GM12864 (cell line): Measurements from ENCODE around the gene SOX10.
"Not testable (repeated sequence)": the region's sequence is repeated elsewhere in the genome, so short reads cannot be mapped to it uniquely, and the experiment has no call there.

ENCODE experiments used
- DNase-seq: peaks from one replicate; pipeline ENCODE4 v3.0.0-alpha.2; 2011; ENCODE audit warnings: low read depth
- H3K4me3 ChIP-seq: 2 replicates; pipeline ENCODE4 v1.5.1; 2011; ENCODE audit warnings: mild to moderate bottlenecking, low read depth, low read length, control low read depth
- CTCF ChIP-seq: IDR thresholded peaks from 2 replicates; pipeline ENCODE4 v1.5.1; 2011; ENCODE audit warnings: low read depth, mild to moderate bottlenecking, moderate library complexity, low read length, control low read depth, inconsistent platforms; ENCODE audit errors: missing control alignments

The SOX10 gene

GRCh38 chr22:37967637-37968451, 16.5 kb downstream of the SOX10 start:
- H3K4me3 ChIP-seq = no peak overlapping the region
- DNase-seq = no peak
- TF ChIP-seq CTCF = no peak

- DNase-seq = no peak
- TF ChIP-seq CTCF = no peak
- H3K4me3 ChIP-seq = no peak overlapping the region
These were observed 17.2 kb downstream of the SOX10 start for GRCh38 chr22:37967147-37967546.

- no peak for TF ChIP-seq CTCF
- H3K4me3 ChIP-seq = no peak overlapping the region
- DNase-seq = no peak
These were observed 18.3 kb downstream of the SOX10 start for GRCh38 chr22:37965940-37966664.

GRCh38 chr22:37961062-37961461, 23.3 kb downstream of the SOX10 start:
- DNase-seq = no peak
- no peak for TF ChIP-seq CTCF
- H3K4me3 ChIP-seq = no peak overlapping the region

GRCh38 chr22:37959231-37959825, 25.0 kb downstream of the SOX10 start:
- no peak for DNase-seq
- TF ChIP-seq CTCF = no peak
- no peak overlapping the region for H3K4me3 ChIP-seq

GRCh38 chr22:37957232-37957631, 27.1 kb downstream of the SOX10 start:
- no peak for TF ChIP-seq CTCF
- DNase-seq = no peak
- no peak overlapping the region for H3K4me3 ChIP-seq

GRCh38 chr22:37955825-37956397, 28.4 kb downstream of the SOX10 start:
- DNase-seq, H3K4me3 ChIP-seq: not testable (repeated sequence)
